ENCODE data around the gene BEST4.
"Not testable (repeated sequence)": the region's sequence is repeated elsewhere in the genome, so short reads cannot be mapped to it uniquely, and the experiment has no call there.

BEST4 gene

GRCh38 chr1:44819196-44819607 is 31.2 kb upstream of the BEST4 start:
- DNase-seq, result no peak

DNA sequence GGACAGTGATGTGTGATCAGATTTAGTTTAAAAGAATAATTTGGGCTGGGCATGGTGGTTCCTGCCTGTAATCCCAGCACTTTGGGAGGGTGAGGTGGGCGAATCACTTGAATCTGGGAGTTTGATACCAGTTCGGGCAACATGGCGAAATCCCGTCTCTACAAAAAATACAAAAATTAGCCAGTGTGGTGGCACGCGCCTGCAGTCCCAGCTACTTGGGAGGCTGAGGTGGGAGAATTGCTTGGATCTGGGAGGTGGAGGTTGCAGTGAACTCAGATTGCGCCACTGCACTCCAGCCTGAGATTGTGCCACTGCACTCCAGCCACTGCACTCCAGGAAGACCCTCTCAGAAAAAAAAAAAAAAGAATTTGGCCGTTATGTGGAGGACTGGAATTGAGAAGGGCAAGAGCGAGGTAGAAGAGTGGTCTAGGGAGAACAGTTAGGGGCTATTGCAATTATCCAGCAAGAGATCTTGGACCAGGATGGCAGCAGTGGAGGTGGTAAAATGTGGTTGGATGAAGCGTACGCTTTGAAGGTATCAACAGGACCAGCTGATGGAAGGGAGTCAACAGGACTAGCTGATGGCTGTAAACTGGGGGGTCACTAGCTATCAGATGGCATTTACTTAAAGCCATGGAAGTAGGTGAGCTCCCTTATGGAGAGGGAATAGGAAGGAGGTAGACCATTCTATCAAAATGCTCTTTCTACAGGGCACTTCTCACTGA is 30.0 kb upstream of the BEST4 start:
- DNase-seq, result no peak

GRCh38 chr1:44817307-44817706 is 29.3 kb upstream of the BEST4 start:
- DNase-seq, result no peak

- DNase-seq, result not testable (repeated sequence)
These were observed 28.0 kb upstream of the BEST4 start for GRCh38 chr1:44815926-44816325.

DNA sequence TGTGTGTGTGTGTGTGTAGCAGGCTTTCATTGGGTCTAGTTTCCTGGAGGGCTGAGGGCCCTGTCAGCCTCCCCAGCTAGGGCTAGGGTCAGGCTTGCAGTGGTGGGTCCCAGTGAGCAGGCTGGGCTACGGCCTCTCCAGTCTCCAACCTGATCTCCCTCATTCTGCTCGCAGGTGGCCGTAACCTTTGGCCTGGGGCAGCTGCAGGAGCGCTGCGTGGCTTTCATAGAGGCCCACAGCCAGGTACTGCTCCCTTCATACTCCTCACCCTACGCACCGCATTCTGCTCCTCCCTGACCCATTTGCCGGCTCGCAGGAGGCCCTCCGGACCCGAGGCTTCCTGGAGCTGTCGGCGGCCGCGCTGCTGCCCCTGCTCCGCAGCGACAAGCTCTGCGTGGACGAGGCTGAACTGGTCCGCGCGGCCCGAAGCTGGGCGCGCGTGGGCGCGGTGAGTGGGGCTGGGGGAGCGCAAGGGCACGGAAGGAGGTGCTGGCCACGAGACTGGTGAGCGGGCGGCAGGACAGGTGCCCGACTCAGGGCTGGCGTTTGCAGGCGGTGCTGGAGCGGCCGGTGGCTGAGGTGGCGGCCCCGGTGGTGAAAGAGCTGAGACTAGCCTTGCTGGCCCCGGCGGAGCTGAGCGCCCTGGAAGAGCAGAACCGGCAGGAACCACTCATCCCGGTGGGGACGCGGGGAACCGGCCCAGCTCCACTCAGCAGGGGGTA is 25.0 kb upstream of the BEST4 start:
- DNase-seq, result peak in 1 of 2 experiments; percentile 57

GRCh38 chr1:44811234-44811633 is 23.3 kb upstream of the BEST4 start:
- DNase-seq, result no peak

GRCh38 chr1:44810762-44811105 is 22.8 kb upstream of the BEST4 start:
- not testable (repeated sequence) for DNase-seq

- DNase-seq, result no peak
These were observed 22.3 kb upstream of the BEST4 start for GRCh38 chr1:44810101-44810761.

GRCh38 chr1:44808938-44809917 is 21.3 kb upstream of the BEST4 start:
- no peak for DNase-seq

DNA sequence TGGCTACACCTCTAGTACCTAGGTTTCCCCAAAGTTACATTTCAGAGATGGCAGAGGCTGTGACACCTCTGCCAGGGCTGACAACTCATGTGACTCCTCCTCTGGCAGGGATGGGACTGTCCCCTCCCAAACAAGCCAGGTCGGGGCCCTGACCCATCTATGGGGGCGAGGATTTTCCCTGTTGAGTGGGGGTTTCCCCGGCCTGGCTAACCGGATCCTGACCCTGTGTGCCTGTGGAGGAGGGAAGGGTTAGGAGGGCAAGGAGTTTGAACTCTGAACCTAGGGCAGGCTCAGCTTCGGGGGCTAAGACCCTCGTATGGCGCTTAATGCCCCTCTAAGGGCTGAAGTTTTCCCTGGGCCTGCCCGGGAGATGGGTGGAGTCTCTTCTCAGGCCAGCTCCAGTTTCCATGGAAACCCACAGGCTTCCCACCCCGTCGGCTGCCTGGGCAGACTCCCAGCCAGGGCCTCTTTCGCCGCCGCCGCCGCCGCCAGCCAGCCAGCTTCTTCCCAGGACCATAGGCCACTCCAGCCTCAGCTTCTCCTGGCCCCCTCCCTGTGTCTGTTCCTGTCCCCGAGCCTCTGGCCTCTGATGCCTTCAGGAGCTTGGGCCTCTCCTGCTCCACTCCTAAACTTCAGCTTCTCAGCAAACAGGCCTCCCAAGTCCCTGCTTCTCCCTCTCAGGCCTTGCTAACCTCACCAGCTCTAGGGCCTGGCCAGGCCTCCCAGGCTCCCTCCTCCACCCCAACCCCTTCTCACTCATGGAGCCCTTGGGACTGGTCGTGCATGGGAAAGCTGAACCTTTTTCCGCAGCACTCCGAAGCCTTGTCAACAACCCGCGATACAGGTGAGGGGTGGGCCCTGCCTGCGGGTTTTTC is 20.3 kb upstream of the BEST4 start, which contains the start of gene BTBD19:
Gene BTBD19 (plus strand): TSS at position 461 of the 875 bp plus-strand sequence. CDS start 298 bp downstream, at position 759.
- no peak for DNase-seq

DNA sequence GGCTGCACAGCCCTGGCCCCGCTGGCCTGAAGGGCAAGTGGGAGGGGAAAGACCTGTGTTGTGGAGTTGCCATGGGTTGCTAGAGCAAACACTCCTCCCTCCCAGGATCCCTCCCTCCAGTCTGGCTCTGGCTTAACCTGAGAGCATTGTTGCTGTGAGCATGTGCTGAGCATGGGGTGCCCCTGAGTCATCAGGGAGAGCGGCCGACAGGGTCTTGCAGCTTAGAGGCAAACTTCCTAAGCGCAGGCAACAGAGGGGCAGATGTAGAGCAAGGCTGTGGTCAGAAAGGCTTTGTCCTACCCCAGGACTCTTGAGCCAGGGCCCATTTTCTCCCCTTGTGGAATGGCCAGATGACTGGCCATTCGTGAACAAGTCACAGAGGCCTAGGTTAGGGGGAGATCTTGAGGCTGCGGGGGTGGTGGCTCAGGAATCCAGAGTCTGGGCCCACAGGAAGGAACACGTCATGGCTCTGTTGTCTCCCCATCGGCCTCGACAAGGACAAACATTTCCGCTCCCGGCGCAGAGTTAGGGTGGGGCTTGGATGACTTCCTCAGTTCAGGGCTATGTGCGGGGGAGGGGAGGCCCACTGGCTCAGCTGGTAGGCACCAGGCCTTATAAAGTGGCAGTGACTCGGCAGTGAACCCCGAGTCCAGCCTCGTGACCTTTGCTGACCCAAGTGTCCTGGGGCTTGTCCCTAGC is 19.5 kb upstream of the BEST4 start:
- peak in 1 of 2 experiments; percentile 53 for DNase-seq

DNA sequence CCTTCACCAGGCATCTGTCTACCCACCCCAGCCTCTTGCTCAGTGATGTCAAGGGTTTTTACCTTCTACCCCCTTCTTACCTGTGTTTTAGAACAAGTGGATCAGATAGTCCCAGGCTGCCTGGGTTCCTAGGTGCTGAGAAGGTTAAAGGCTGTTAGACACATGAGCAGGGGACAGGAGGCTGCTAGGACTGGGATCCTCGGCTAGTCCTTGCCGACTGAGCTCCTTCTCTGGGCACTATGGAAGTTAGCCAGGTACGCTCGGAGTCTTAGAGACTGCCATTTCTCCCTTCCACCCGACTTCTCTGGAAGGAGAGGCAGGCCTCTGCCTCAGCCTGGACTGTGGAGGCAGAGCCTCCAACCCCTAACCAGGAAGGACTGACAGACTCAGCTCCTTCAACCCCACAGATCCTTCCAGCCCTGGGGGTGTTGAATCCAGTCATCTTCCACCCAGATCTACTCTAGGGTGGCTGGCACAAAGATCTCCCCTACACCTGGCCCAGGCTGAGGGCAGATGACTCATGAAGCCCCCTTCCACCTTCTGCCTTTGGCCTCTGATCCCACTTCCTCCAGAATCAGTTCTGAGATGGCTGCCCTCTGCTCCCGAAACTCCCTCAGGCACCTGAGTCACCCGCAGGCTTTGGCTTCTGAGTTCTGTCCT is 18.9 kb upstream of the BEST4 start, which contains the start of gene DYNLT4:
Gene DYNLT4 (minus strand): TSS at position 648 of the 660 bp plus-strand sequence. CDS start 683 bp downstream, outside the sequence.
- DNase-seq, result no peak

- no peak for DNase-seq
These were observed 18.2 kb upstream of the BEST4 start for GRCh38 chr1:44806025-44806703.

DNA sequence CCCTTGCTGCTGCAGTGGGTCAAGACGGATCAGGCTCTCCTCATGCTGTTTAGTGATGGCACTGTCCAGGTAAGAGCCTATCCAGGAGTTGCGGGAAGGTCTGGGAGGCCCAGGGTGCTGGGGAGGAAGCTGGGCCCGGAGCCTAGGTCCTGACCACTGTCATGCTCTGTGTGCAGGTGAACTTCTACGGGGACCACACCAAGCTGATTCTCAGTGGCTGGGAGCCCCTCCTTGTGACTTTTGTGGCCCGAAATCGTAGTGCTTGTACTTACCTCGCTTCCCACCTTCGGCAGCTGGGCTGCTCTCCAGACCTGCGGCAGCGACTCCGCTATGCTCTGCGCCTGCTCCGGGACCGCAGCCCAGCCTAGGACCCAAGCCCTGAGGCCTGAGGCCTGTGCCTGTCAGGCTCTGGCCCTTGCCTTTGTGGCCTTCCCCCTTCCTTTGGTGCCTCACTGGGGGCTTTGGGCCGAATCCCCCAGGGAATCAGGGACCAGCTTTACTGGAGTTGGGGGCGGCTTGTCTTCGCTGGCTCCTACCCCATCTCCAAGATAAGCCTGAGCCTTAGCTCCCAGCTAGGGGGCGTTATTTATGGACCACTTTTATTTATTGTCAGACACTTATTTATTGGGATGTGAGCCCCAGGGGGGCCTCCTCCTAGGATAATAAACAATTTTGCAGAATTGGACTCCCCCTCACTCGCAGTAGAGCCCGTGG is 17.5 kb upstream of the BEST4 start:
- DNase-seq, result no peak

- DNase-seq, result no peak
These were observed 15.5 kb upstream of the BEST4 start for GRCh38 chr1:44803312-44804095.

GRCh38 chr1:44803062-44803311 is 15.0 kb upstream of the BEST4 start:
- no peak for DNase-seq

- no peak for DNase-seq
These were observed 14.5 kb upstream of the BEST4 start for GRCh38 chr1:44802306-44803061.
